Measurements from ENCODE around the gene SHISAL2B.
"Not testable (repeated sequence)": the region's sequence is repeated elsewhere in the genome, so short reads cannot be mapped to it uniquely, and the experiment has no call there.

Gene SHISAL2B

DNA sequence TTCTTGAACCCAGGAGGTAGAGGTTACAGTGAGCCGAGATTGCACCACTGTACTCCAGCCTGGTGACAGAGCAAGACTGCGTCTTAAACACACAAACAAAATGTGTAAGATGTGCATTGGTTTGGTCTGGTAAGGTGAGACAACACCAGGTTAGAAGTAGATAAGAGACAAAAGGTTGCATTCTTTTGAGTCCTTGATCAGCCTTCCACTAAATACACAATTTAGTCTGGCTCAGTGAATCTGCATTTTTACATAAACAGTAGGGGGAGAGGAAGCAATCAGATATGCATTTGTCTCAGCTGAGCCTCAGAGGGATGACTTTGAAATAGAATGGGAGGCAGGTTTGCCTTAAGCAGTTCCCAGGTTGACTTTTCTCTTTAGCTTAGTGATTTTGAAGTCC lies 15.8 kb downstream of the SHISAL2B start:
- DNase-seq = not testable (repeated sequence)

DNA sequence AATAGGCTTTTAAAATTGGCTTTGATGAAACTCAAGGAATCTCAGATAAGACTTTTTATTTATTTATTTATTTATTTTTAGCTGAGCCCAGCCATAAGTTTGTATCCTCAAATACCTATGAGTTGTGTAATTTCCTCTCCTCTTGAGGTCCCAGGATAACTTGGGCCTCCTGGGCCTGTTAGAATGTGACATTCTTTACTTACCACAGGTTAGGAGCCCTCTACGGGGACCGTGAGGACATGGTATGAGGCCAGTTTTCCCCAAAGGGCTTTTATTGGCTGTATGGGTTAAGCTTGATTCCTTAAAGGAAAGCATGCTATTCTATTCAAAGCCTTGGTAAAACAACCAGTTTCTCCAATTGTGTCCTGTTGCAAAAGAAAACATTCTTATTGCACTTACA lies 16.9 kb downstream of the SHISAL2B start:
- no peak for DNase-seq

DNA sequence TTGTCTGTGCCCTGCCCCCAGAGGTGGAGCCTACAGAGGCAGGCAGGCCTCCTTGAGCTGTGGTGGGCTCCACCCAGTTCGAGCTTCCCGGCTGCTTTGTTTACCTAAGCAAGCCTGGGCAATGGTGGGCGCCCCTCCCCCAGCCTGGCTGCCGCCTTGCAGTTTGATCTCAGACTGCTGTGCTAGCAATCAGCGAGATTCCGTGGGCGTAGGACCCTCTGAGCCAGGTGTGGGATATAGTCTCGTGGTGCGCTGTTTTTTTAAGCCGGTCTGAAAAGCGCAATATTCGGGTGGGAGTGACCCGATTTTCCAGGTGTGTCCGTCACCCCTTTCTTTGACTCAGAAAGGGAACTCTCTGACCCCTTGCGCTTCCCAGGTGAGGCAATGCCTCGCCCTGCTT lies 24.2 kb downstream of the SHISAL2B start:
- DNase-seq = not testable (repeated sequence)

DNA sequence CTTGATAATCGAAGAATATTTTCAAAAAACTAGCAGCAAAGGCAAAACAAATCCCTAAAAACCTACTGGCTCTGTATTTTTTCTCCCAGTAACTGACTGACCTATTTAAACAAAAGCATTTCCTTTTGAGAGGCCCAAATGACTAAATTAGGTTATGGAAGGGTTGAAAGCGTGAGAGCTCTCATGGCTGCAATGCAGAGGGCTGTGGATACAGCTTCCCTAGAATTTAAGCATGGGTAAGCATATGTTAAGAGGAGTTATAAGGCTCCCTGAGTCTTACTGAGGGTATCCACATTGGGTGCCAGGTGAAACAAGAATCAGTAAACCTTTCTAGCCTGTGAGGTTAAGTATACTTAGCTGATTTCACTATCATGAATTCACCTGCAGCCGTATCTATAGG lies 32.3 kb downstream of the SHISAL2B start:
- DNase-seq = no peak

DNA sequence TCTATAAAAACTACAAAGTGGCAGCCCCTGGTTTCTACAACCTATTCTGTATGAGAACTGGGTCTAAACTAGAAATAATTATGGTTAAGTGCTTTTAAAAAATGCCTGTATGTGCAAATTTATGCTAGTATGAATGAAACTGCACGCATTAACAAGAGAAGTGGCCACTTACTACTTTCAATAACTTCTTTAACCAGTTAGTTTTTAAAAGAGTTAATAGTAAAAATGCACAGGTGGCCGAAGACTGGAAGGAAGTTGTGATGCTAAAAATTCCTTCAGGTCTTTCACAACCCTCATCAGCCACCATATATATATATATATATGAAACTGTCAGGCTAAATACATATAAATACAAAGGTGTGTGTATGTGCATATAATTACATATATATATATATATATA lies 36.8 kb downstream of the SHISAL2B start:
- DNase-seq = no peak

DNA sequence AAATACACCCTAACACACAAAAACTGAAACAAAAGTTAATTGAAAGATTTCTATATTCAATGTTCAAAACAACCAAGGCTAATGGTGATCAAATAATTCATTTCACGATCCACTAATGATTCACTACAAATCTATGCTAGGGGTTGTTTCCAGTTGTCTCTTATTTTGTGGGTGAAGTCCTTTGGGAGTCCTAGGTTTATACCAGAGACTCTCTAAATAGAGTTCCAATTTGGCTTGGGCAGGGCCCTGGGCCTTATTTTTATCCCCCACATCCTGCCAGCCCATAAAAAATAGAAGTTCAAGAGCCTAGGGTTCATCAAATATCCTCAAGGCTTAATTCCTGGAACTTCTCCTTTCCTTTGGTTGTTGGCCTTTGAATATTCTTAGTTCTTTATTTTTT lies 52.1 kb downstream of the SHISAL2B start:
- DNase-seq = no peak

DNA sequence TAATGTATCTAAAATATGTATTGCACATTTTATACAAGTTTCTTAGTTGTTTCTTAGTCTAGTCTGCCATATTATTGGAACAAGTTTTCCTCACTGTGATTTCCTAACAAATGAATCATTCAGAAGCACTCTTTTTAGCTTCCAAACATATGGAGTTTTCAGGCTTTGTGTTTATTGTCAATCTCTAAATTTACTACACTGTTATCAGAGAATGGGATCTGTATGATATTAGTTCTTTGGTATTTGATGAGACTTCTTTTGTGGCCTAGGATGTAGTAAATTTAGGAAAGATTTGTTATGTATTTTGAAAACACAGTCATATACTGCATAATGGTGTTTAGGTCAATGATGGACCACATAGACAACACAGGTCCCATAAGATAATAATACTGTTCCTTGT lies 52.5 kb downstream of the SHISAL2B start:
- no peak for DNase-seq

DNA sequence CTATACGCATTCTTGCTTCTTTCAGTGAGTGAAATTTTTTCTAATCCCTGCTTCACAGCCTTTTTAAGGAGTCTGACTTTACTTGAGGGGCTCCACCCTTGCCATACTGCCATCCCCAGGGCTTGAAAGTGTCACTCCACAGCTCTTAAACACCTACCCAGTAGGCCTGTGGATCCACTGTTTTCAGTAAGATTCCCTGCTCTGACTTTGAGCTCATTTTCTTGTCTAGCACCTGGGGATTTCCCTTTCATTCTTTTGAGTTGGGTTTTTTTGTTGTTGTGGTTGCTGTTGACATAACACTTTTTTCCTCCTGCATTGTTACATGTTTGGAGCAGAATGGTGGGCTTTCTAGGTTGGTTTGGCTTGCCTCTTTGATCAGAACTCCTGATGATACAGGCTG lies 54.6 kb downstream of the SHISAL2B start:
- no peak for DNase-seq

DNA sequence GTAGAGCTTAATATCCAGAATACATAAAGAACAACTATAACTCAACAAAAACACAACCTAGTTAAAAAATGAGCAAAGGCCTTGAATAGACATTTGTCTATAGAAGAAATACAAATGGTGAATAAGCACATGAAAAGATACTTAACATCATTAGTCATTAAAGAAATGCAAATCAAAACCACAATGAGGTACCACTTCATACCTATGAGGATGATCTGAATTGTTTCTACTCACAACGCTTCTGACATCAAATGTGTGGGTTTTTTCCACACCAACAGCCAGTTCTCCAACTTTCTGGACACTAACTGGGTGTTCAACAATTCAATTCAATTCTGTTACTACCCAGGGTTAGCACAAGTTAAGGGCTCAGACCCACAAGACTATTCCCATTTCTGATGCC lies 56.1 kb downstream of the SHISAL2B start:
- no peak for DNase-seq

DNA sequence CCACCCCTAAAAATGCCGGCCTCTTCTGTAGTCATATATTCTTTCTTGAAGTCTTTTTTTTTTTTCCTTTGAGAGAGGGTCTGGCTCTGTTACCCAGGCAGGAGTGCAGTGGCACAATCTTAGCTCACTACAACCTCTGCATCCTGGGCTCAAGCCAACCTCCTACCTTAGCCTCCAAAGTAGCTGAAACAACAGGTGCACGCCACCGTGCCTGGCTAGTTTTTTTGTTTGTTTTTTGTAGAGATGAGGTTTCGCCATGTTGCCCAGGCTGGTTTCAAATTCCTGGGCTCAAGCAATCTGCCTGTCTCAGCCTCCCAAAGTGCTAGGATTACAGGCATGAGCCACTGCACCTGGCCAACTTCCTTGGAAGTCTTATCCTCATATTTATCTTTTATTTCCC lies 59.1 kb downstream of the SHISAL2B start:
- no peak for DNase-seq

DNA sequence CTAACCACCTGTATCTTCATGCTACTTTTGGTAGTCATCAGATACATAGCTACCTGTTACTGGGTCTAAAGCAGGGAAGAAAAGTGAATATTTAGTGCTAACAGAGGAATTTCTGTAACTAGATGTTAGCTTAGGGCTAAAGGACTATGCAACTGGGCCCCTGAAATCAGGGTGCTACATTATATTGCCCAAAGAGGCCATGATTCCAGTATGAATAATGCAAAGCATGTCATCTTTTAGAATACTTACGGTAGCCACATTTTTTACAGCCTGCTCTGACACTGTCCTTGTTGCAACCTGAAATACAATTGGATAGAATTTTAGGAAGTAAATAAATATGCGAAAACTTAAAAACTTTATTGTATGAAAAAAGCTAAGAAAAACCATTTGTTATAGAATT lies 63.8 kb downstream of the SHISAL2B start:
- no peak for DNase-seq

DNA sequence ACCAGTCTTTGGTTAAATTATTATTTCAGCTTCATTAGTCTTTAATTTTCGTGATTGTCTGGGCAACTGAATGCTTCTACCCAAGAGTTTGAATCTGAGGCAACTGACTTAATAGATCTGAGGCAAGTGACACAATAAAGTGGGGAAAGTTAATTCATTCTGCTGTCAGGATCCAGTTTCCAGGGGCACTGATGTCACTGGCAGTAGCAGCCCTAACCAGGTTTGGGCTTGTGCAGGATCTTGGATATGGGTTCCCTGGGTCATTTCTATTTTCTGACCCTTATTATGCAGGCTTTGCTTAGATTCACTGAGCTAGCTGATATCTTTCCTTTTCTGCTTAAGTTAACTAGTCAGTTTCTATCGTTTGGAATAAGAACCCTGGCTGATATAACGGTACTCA lies 68.6 kb downstream of the SHISAL2B start:
- DNase-seq = no peak

DNA sequence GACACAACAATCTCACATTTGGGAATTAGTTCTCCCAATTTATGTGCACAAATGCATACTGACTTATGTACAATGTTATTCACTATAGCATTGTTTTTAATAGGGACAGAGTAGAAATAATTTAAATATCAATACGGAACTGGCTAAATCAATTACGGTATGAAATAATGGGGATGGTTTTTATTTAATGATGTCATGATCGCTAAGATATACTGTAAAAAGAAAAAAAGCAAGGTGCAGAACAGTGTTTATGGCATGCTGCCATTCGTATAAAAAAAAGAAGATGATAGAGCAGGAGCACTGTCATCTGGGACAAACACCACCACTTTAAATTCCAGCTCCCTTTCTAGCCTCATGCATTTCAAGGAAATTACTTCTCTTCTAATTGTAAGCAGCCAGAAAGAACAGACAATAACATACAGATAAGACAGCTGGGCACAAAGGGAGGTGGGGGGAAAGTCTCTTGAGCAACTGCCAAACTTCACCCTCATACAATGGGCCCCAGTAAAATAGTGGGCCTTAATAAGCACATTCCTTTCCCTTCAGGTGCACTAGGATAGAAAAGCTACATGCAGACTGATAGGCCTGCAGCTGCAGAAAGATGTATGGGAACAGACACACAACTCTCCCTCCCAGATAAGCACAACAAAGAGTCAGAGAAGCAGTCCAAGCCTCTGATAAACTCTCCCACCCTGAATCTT lies 69.8 kb downstream of the SHISAL2B start:
- no peak for DNase-seq

DNA sequence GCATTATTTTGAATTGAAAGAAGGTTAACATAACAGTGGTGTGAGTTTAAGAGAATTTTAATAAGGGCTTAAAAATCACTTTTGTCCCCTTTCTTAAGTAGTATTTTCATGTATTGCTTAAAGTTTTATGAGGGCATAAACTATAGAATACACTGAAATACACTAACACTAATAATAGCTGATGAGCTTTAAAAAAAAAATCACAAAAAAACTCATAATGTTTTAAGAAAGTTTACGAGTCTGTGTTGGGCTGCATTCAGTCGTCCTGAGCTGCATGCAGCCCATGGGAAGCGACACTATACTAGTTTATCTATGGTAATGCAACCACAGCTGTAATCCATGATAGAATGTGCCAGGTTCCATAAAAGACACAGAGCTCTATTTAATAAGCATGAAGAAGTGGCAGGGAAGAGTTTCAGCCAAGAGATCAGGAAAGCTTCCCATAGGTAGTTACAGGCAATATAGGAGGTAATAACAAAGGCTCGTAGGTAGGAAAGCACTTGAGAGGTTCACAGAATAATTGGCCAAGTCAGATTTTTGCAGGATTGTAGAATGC lies 73.7 kb downstream of the SHISAL2B start:
- no peak for DNase-seq

DNA sequence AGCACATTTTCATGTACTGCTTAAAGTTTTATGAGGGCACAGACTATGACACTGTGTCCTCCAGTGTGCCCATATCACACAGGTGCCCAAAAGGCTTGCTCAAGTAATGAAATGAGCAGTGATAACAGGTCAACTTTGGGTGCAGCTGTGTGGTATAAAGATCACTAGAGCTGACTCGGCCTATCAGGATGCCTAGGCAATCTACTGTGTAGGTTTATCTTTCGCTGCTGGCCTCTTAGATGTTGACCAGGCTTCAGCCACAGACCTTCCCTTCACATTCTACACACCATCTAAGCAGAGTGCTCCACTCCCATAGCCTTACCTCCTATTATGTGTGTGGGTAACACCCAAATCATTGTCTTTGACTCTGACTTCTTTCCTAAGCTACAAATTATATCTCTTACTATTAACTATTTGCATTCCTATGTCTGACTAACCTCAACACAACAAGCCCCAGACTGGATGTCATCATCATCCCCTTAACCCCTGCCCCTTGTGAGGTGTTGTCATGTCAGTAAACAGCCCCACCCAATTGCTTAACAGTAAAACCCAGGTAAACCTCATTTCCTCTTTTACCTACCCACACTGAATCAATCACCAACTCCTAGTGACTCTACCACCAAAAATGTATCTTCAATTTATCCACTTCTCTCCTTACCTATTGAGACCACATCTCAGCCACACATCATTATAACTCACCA lies 75.7 kb downstream of the SHISAL2B start:
- no peak for DNase-seq

DNA sequence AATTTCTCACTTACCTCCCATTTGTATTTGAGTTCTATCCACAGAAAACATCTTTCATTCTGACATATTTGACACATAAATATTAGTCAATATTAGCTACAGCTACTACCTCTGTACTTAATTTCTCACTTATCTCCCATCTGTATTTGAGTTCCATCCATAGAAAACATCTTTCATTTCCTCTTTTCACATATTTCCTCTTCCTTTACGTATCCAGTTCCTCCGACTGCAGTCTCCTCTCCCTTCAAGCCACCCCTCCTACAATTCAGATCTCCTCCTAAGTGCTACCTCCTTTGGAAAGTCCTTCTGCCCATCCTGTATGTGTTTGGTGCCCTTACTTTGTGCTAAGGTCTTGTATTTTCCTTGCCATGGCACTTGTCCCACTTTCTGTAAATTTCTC lies 76.6 kb downstream of the SHISAL2B start:
- DNase-seq = no peak

All from GDM1 (cell line).